Measurements from ENCODE around the gene SELENOK.
"Not testable (repeated sequence)": the region's sequence is repeated elsewhere in the genome, so short reads cannot be mapped to it uniquely, and the experiment has no call there.

Gene SELENOK

GRCh38 chr3:53891497-53892285, at the start of gene SELENOK:
TSS of gene SELENOK (minus strand) at chr3:53891859.
- peak; percentile 99 for DNase-seq

DNA sequence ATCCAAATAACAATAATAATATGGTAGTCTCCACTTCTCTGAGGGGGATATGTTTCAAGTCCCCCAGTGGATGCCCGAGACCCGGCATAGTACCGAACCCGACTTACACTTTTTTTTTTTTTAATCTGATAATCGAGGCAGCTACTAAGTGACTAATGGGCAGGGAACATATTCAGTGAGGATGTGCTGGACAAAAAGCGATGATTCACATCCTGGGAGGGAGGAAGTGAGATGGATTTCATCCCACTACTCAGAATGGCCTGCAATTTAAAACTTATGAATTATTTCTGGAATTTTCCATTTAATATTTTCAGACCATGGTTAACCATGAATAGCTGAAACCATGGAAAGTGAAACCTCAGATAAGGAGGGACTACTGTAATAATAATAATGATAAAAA, 49.5 kb upstream of the SELENOK start:
- no peak for DNase-seq

- DNase-seq, result no peak
These were observed 49.0 kb upstream of the SELENOK start for GRCh38 chr3:53940623-53941022.

DNA sequence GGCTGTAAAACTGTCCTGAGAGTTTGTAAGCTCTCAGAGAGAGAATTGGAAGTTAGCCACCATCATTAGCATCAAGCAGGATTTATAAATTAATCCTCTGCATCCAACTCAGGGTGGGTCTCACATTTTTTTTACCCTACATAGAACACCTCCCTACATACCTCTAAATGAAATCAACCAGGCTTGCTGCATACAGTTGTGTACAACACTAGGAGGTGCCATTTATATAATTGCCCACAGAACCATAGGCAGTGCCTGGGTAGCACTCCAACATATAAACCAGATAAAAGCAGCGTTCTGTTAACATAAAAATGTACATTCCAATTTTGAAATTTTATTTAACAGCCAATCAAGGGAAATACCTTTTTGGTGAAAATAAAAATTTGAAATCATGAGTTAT, 48.2 kb upstream of the SELENOK start:
- DNase-seq, result no peak

DNA sequence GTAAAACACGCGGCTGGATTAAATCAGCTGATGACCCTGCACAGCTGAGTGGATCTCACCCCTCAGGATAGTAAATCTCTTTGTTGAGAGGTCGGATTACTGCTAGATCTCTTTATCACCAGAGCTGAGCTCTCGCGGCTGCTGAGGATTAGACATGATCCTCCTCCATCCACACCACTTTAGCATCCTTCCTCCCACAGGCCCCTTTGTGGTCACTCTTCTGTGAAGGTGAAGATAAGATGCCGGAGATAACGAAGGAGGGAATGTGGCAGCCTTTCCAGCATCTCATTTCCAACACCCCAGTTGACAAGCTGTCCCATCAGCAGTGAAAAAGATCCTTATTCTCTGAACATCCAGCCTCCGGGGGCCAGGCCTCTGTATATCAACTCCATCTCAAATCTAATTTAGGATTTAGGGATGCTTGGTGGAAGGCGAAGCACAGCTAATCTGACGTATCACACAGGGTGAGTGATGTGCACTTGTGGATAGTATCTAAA, 47.5 kb upstream of the SELENOK start:
- no peak for DNase-seq

DNA sequence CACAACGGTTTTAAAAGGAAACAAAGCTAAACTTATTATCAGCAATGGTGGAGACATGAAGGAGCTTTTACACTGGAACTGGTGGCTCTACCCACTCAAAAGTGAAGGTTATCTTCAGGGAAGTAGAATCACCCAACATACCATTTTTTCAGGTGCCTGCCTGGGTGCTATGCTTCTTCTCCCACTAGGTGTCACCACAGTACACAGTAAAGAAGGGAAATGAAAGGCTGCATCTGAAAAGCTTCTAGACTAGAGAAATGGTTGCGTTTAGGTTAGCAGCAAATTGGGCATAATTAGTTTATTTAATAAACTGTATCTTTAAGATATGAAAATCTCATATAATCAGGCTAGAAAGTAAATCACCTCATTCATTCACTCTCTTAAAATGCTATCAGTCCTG, 47.0 kb upstream of the SELENOK start:
- DNase-seq, result peak; percentile 5

DNA sequence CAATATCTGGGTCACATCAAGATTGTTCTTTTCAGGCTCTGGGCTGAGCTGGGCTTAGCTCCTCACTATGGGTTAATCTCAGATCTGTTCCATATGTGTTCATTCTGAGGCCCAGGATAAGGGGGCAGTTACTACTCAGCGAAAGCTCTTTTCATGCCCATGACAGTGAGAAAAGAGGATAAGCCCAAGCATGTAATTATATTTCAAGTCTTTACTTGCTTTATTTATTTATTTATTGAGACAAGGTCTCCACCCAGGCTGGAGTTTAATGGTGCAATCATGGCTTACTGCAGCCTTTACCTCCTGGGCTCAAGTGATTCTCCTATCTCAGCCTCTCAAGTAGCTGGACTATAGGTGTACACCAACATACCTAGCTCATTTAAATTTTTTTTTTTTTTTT, 44.7 kb upstream of the SELENOK start:
- DNase-seq, result no peak

DNA sequence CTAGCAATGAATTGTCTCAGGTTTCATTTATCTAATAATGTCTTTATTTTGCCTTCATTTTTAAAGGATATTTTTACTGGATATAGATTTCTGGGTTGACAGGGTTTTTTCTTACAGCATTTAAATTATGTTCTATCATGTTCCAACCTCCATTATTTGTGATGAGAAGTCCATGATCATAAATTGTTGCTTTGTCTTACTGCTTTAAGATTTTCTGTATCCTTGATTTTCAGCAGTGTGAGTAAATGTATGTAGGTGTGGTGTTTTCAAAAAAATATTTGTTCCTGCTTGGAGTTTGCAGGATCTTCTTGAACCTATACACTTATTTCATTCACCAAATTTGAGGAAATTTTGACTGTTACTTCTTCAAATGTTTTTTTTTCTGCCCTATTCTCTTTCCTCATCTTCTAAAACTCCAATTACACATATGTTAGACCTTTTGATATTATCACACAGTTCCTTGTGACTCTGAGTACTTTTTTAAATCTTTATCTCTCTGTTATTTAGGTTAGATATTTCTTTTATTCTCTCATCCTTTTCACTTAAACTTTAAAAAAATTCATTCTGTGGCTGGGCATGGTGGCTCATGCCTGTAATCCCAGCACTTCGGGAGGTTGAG, 43.7 kb upstream of the SELENOK start:
- DNase-seq, result no peak

DNA sequence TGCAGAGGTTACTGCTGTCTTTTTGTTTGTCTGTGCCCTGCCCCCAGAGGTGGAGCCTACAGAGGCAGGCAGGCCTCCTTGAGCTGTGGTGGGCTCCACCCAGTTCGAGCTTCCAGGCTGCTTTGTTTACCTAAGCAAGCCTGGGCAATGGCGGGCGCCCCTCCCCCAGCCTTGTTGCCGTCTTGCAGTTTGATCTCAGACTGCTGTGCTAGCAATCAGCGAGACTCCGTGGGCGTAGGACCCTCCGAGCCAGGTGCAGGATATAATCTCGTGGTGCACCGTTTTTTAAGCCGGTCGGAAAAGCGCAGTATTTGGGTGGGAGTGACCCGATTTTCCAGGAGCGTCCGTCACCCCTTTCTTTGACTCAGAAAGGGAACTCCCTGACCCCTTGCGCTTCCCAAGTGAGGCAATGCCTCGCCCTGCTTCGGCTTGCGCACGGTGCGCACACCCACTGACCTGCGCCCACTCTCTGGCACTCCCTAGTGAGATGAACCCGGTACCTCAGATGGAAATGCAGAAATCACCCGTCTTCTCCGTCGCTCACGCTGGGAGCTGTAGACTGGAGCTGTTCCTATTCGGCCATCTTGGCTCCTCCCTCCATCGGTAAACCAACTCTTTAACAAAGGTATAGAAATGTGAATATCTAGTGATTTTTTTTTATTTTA, 35.7 kb upstream of the SELENOK start:
- not testable (repeated sequence) for DNase-seq

DNA sequence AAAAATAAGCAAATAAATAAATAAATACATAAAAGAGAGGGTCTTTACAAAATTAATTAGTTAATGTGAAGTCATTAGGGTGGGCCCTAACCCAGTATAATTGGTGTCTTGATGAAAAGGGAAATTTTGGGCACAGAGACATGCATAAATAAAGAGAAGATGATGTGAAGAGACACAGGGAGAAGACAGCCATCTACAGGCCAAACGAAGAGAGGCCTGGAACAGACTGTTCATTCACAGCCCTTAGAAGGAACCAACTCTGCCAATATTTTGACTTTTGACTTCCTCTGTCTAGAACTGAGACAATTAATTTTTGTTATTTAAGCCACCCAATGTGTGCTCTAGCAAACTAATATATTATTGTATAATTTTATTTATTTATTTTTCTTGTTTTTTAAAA, 29.6 kb upstream of the SELENOK start:
- DNase-seq, result no peak

DNA sequence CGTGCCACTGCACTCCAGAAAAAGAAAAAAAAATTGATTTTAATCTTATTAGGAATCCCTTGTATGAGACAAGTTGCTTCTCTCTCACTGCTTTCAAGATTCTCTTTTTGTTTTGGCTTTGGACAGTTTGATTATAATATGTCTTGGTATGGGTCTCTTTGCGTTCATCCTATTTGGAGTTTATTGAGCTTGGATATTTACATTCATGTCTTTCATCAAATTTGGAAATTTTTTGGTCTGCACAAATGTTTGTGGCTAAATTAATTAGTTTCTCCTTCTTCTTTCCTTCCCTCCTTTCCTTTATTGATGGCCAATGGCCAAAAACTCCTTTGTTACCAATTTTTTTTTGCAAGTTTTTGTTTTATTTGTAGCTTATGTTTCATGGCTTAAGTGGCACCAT, 28.1 kb upstream of the SELENOK start:
- DNase-seq, result no peak

DNA sequence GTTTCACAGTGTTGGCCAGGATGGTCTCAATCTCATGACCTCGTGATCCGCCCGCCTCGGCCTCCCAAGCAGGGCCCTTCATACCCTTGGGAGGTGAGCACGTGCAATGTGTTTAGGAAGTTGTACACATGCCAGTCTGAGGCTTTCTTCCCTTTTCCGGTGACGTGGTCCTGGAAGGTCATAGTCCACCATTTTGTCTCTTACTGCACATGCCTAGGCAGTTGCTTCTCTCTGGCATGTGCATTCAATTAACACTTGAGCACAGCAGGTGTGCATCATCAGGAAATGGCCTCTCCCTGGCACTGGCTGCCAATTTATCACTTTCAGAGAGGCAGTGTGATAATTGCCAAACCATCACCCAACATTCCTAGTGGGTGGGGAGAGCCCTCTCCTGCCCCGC, 21.7 kb upstream of the SELENOK start:
- no peak for DNase-seq

GRCh38 chr3:53902711-53903110, 11.1 kb upstream of the SELENOK start:
- DNase-seq, result no peak

GRCh38 chr3:53902067-53902466, 10.4 kb upstream of the SELENOK start:
- DNase-seq, result no peak

GRCh38 chr3:53900666-53901331, 9.1 kb upstream of the SELENOK start:
- no peak for DNase-seq

DNA sequence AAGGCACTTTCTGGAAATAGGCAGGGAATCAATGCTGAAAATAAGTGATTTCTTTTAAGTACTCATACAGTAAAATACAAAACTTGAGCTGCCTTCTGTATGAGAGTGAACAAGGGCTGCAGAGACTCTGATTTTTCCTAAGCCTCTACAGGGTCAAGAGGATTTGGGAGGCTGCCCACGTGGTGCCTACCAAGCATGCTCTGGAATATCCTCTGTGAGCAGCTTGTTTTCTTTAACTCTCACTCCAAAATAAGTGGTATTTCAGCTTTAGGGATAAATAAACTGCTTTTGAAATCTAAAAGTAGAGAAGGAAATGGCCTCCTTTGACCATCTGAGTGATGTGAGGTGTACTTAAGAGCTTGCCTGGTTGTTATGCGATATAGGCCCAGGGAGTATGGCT, 8.1 kb upstream of the SELENOK start:
- DNase-seq, result no peak

DNA sequence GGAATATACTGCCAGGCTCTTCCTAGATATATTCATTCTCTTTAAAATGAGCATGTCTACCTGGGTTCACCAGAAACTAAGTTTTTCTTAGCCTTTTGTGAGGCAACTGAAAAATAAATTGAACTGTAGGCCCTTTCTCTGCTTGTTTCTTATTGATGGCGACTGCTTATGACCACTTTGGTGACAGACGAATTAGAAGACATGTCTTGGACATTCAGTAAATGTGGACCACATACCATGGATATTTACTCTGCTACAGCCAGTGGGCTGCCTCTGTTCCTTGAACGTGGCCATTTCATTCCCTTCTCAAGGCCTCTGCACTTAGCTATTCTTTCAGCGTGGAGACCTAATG, 603 bp upstream of the SELENOK start:
- no peak for DNase-seq

DNA sequence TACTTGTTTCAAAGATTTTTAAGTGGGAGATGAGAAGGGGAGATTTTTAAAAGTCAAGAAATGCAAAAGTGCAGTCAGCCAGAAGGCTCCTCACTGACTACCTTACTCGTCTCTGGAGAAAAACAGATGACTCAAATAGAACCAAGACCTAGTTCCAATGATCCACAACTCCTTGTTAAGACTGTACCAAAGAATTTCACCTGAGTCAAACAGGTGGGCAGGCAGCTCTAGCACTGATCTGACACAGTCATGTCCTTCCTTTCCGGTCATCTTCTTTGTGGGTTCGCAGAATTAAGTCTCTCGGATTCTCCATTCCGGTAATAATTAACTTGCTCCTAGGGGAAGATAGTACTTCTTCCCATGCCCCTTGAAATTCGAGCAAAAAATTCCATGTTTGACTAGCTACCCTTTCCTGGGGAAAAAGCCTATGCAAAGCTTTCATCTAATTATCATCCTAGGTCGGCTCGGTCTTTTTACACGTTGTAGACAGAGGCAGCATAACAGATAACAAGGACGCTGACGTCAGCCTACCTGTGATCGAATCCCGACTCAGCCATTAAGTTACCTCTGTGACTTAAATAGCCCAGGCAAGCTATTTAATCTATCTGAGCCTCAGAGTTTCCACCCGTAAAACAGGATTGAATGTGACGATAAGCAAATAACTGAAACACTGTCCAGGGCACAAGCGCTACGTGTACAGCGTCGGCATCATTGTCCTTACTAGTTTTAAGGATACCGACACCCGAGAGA, 758 bp downstream of the SELENOK start:
- no peak for DNase-seq

- no peak for DNase-seq
These were observed 3.4 kb downstream of the SELENOK start for GRCh38 chr3:53888232-53888631.

DNA sequence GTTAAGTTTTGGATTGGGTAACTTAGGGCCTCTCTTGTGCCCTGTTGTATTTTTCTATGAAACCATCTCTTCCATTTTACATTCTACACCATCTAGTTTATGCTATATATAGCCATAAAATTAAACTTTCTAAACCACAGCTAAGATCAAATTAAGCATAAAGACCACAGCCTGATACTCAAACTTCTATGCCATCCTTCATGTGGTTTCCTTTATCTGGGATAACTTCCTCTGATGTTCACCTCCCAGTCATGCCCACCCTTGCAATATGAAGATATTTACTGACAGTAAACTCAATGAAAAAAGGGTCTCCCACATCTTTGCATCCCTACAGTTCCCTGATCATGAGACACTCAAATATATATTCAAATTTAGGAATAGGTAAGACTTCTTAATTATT, 4.2 kb downstream of the SELENOK start:
- no peak for DNase-seq

- DNase-seq, result no peak
These were observed 6.4 kb downstream of the SELENOK start for GRCh38 chr3:53885239-53885638.

GRCh38 chr3:53884623-53885022, 7.0 kb downstream of the SELENOK start:
- DNase-seq, result no peak

GRCh38 chr3:53883008-53883407, 8.7 kb downstream of the SELENOK start:
- DNase-seq, result no peak

All from SHP77 treated with DMSO at 0.1 percent for 48 hours (cell line).